ENCODE measurements around the gene CDC20B.
A peak's percentile ranks its signal among the peaks of the same experiment; 100 is the strongest.
"Not testable (repeated sequence)": the region's sequence is repeated elsewhere in the genome, so short reads cannot be mapped to it uniquely, and the experiment has no call there.

Gene CDC20B

GRCh38 chr5:55108661-55109060, 64.3 kb downstream of the CDC20B start:
- ATAC-seq (replicated peaks; ENCODE audit: extremely low read depth, poor library complexity, severe bottlenecking), result no peak
- H3K27me3 Mint-ChIP-seq, result no peaks in the 10 kb centered on the region
- no peak overlapping the region for H3K27ac Mint-ChIP-seq (ENCODE audit: low read depth)
- H3K4me3 Mint-ChIP-seq, result no peak overlapping the region
- no peak for DNase-seq (ENCODE audit: low spot score in 2 of 2)
- peaks cover 67% of the 10 kb centered on the region for H3K4me1 Mint-ChIP-seq
- peaks cover 57% of the 10 kb centered on the region for H3K36me3 Mint-ChIP-seq (ENCODE audit: insufficient read depth)
- H3K9me3 Mint-ChIP-seq, result no peaks in the 10 kb centered on the region

GRCh38 chr5:55105976-55106375, 67.0 kb downstream of the CDC20B start:
- H3K27ac Mint-ChIP-seq (ENCODE audit: low read depth); ATAC-seq (replicated peaks; ENCODE audit: extremely low read depth, poor library complexity, severe bottlenecking); DNase-seq (ENCODE audit: low spot score in 2 of 2); H3K27me3 Mint-ChIP-seq; H3K9me3 Mint-ChIP-seq: not testable (repeated sequence)
- Mint-ChIP-seq H3K36me3 (ENCODE audit: insufficient read depth) (peaks cover 61% of the 10 kb centered on the region), H3K4me1 (peaks cover 74% of the 10 kb centered on the region), H3K4me3 (peak overlapping the region; percentile 72)

- Mint-ChIP-seq H3K4me1 (peaks cover 78% of the 10 kb centered on the region), H3K4me3 (peak overlapping the region; percentile 91), H3K9me3 (no peaks in the 10 kb centered on the region), H3K27ac (ENCODE audit: low read depth) (peak overlapping the region; percentile 85), H3K27me3 (no peaks in the 10 kb centered on the region), H3K36me3 (ENCODE audit: insufficient read depth) (peaks cover 56% of the 10 kb centered on the region)
- DNase-seq (ENCODE audit: low spot score in 2 of 2), result no peak
- ATAC-seq (replicated peaks; ENCODE audit: extremely low read depth, poor library complexity, severe bottlenecking), result no peak
Measured at GRCh38 chr5:55104946-55105701, 67.9 kb downstream of the CDC20B start.

DNA sequence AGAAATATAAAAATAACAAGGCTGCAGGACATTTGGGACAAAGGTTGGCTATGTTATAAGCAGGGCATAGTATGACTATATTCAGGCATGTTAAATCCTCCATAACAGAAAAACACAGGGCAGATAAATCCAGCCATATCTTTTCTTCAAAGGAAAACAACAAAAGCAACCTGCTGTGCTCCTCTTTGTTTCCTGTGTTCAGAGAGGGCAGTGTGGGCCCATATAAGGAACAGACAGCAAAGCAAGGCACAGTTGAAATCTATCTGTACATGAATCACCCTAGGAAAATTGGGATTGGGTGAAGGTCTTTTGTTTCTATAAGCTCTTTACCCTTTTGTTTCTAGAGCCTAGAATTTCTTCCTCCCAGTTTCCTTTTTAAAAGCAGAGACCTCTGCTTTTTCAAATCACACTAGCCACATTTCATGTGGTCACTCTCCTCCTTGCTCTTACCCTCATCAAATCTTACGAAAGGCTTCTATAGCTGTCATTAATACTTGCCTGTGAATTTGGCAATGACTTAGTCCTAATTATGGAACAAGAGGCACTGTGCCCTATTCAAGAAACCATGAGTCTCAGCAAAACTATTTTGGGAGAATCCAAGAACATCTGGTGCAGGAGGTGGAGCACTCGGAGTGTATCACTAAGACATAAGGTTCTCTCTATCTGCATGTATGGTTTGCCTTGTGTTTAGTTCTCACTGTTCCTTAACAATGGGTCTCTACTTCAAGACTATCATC, 68.8 kb downstream of the CDC20B start:
- H3K4me3 Mint-ChIP-seq, result peak overlapping the region; percentile 91
- no peak for ATAC-seq (replicated peaks; ENCODE audit: extremely low read depth, poor library complexity, severe bottlenecking)
- H3K36me3 Mint-ChIP-seq (ENCODE audit: insufficient read depth), result peaks cover 49% of the 10 kb centered on the region
- peaks cover 5% of the 10 kb centered on the region for H3K9me3 Mint-ChIP-seq
- peak overlapping the region; percentile 85 for H3K27ac Mint-ChIP-seq (ENCODE audit: low read depth)
- no peak for DNase-seq (ENCODE audit: low spot score in 2 of 2)
- H3K27me3 Mint-ChIP-seq, result no peaks in the 10 kb centered on the region
- peaks cover 79% of the 10 kb centered on the region for H3K4me1 Mint-ChIP-seq

GRCh38 chr5:55102348-55102747, 70.6 kb downstream of the CDC20B start, which contains the start of gene GZMA:
Gene GZMA, plus strand, starts transcription at chr5:55102646. Its CDS starts 37 bp downstream, at chr5:55102683.
- peak in 1 of 2 donors; percentile 26 for DNase-seq (ENCODE audit: low spot score in 2 of 2)
- peaks cover 78% of the 10 kb centered on the region for H3K4me1 Mint-ChIP-seq
- peaks cover 30% of the 10 kb centered on the region for H3K36me3 Mint-ChIP-seq (ENCODE audit: insufficient read depth)
- H3K27me3 Mint-ChIP-seq, result no peaks in the 10 kb centered on the region
- ATAC-seq (replicated peaks; ENCODE audit: extremely low read depth, poor library complexity, severe bottlenecking), result peak; percentile 75
- peaks cover 18% of the 10 kb centered on the region for H3K9me3 Mint-ChIP-seq
- H3K27ac Mint-ChIP-seq (ENCODE audit: low read depth), result peak within 1 kb of the TSS; percentile 89
- peak within 1 kb of the TSS; percentile 91 for H3K4me3 Mint-ChIP-seq

DNA sequence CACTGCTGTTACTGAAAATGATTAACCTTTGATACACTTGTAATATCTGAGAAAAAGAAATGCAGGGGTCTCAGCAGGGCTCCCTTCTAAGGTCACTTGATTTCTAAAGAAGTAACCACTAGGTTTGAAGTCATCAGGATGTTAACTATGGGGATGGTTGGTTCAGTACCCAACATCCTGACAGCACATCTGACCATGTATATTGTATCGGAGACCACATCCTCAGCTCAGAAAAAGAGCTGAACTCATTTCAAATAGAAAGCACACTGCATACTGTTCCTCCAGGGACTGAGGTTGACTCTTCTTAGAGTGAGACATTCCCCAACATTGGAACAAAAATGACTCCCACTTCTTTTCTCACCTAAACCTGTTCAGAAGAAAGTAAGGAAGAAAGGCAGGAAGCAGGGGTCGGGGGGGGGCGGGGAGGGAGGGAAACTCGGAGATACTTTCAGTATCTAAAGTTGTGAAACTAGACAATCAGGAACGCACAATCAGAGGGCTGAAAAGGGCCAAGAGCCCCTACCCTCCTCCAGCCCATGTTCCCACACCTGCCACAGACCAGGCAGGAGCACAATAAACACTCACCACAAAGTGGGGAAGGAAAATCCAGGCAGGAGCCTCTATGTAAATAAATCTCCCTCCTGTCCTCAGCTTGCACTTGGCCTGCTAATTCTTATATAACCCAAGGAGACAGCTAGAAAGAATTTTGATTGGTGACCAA, 71.3 kb downstream of the CDC20B start:
- peak; percentile 69 for ATAC-seq (replicated peaks; ENCODE audit: extremely low read depth, poor library complexity, severe bottlenecking)
- no peaks in the 10 kb centered on the region for H3K27me3 Mint-ChIP-seq
- peak in 1 of 2 donors; percentile 28 for DNase-seq (ENCODE audit: low spot score in 2 of 2)
- H3K4me3 Mint-ChIP-seq, result peak overlapping the region; percentile 91
- H3K36me3 Mint-ChIP-seq (ENCODE audit: insufficient read depth), result peaks cover 27% of the 10 kb centered on the region
- H3K9me3 Mint-ChIP-seq, result peaks cover 18% of the 10 kb centered on the region
- H3K27ac Mint-ChIP-seq (ENCODE audit: low read depth), result peak overlapping the region; percentile 89
- peaks cover 80% of the 10 kb centered on the region for H3K4me1 Mint-ChIP-seq

- Mint-ChIP-seq H3K4me1 (peaks cover 80% of the 10 kb centered on the region), H3K27ac (ENCODE audit: low read depth) (peak overlapping the region; percentile 89), H3K9me3 (peaks cover 22% of the 10 kb centered on the region), H3K36me3 (ENCODE audit: insufficient read depth) (peaks cover 25% of the 10 kb centered on the region), H3K4me3 (peak overlapping the region; percentile 91)
- H3K27me3 Mint-ChIP-seq; ATAC-seq (replicated peaks; ENCODE audit: extremely low read depth, poor library complexity, severe bottlenecking); DNase-seq (ENCODE audit: low spot score in 2 of 2): not testable (repeated sequence)
Measured at GRCh38 chr5:55101148-55101547, 71.8 kb downstream of the CDC20B start.

- Mint-ChIP-seq H3K27me3 (no peaks in the 10 kb centered on the region), H3K27ac (ENCODE audit: low read depth) (peak overlapping the region; percentile 92), H3K4me3 (peak overlapping the region; percentile 66), H3K9me3 (peaks cover 31% of the 10 kb centered on the region), H3K36me3 (ENCODE audit: insufficient read depth) (peaks cover 11% of the 10 kb centered on the region), H3K4me1 (peaks cover 83% of the 10 kb centered on the region)
- peak in 1 of 2 donors; percentile 50 for DNase-seq (ENCODE audit: low spot score in 2 of 2)
- peak; percentile 69 for ATAC-seq (replicated peaks; ENCODE audit: extremely low read depth, poor library complexity, severe bottlenecking)
Measured at GRCh38 chr5:55096861-55097260, 76.1 kb downstream of the CDC20B start.

GRCh38 chr5:55096182-55096581, 76.8 kb downstream of the CDC20B start:
- ATAC-seq (replicated peaks; ENCODE audit: extremely low read depth, poor library complexity, severe bottlenecking) (peak; percentile 80), DNase-seq (ENCODE audit: low spot score in 2 of 2) (peak in 1 of 2 donors; percentile 21)
- H3K36me3 Mint-ChIP-seq (ENCODE audit: insufficient read depth), result peaks cover 9% of the 10 kb centered on the region
- peak overlapping the region; percentile 92 for H3K27ac Mint-ChIP-seq (ENCODE audit: low read depth)
- no peaks in the 10 kb centered on the region for H3K27me3 Mint-ChIP-seq
- H3K4me3 Mint-ChIP-seq, result peak overlapping the region; percentile 66
- H3K4me1 Mint-ChIP-seq, result peaks cover 77% of the 10 kb centered on the region
- H3K9me3 Mint-ChIP-seq, result peaks cover 31% of the 10 kb centered on the region

DNA sequence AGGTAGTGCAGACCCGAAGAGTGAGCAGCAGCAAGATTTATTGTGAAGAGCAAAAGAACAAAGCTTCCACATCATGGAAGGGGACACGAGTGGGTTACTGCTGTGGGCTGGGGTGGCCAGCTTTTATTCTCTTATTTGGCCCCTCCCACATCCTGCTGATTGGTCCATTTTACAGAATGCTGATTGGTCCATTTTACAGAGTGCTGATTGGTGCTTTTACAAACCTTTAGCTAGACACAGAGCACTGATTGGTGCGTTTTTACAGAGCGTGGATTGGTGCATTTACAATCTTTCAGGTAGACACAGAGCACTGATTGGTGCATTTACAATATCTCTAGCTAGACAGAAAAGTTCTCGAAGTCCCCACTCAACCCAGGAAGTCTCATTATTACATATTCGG, 82.0 kb downstream of the CDC20B start:
- H3K36me3 Mint-ChIP-seq (ENCODE audit: insufficient read depth); DNase-seq (ENCODE audit: low spot score in 2 of 2); H3K4me3 Mint-ChIP-seq; H3K27me3 Mint-ChIP-seq; ATAC-seq (replicated peaks; ENCODE audit: extremely low read depth, poor library complexity, severe bottlenecking); H3K9me3 Mint-ChIP-seq: not testable (repeated sequence)
- Mint-ChIP-seq H3K27ac (ENCODE audit: low read depth) (peak overlapping the region; percentile 25), H3K4me1 (peaks cover 33% of the 10 kb centered on the region)

GRCh38 chr5:55089301-55089700, 83.7 kb downstream of the CDC20B start:
- not testable (repeated sequence) for DNase-seq (ENCODE audit: low spot score in 2 of 2); H3K9me3 Mint-ChIP-seq; H3K27ac Mint-ChIP-seq (ENCODE audit: low read depth); ATAC-seq (replicated peaks; ENCODE audit: extremely low read depth, poor library complexity, severe bottlenecking); H3K36me3 Mint-ChIP-seq (ENCODE audit: insufficient read depth); H3K27me3 Mint-ChIP-seq; H3K4me3 Mint-ChIP-seq
- H3K4me1 Mint-ChIP-seq, result peaks cover 18% of the 10 kb centered on the region

DNA sequence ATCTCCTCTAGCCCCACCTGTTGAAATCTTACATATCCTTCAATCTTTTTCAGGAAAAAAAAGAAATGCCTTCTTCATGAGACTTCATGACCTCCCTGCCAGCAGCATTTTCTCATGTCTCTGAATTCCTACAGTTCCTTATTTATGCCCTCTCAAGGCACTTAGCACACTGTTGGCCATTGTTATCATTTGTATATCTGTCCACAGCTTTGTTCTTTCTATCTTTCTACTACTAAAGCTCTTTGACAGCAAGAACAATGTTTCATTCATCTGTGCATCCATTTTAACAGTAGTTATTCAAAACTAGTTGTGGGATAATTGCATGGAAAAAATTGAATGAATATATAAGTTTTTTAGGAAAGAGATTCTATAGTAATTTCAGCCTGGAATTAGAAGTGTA, 91.4 kb downstream of the CDC20B start:
- no peak overlapping the region for H3K27ac Mint-ChIP-seq (ENCODE audit: low read depth)
- peaks cover 13% of the 10 kb centered on the region for H3K9me3 Mint-ChIP-seq
- H3K27me3 Mint-ChIP-seq, result no peaks in the 10 kb centered on the region
- no peaks in the 10 kb centered on the region for H3K36me3 Mint-ChIP-seq (ENCODE audit: insufficient read depth)
- H3K4me3 Mint-ChIP-seq, result no peak overlapping the region
- no peak for DNase-seq (ENCODE audit: low spot score in 2 of 2)
- peaks cover 14% of the 10 kb centered on the region for H3K4me1 Mint-ChIP-seq
- no peak for ATAC-seq (replicated peaks; ENCODE audit: extremely low read depth, poor library complexity, severe bottlenecking)

Measured in central memory CD8-positive, alpha-beta T cell (primary cell).